Tibial nerve (tissue), 4 donors: ENCODE results near the gene FJX1. TPM values are rescaled to one million over a fixed set of nuclear protein-coding genes. Genes with fewer than 3 reads are reported as not detected.
"Not testable (repeated sequence)": the region's sequence is repeated elsewhere in the genome, so short reads cannot be mapped to it uniquely, and the experiment has no call there.

Experiments used
- DNase-seq, 2 donors: peaks; one replicate each; pipeline ENCODE4 v3.0.0-alpha.2; 2019; ENCODE audit warnings: low spot score in 2 of 2
- H3K27ac ChIP-seq, 4 donors: fragments of 200-600 bp; sonication (generic) in 3 of 4; one replicate each; pipeline ENCODE4 v1.5.1; 2017 to 2019; ENCODE audit warnings: mild to moderate bottlenecking in 1 of 4
- H3K27me3 ChIP-seq, 2 donors: fragments of 200-600 bp; sonication (generic) in 1 of 2; one replicate each; pipeline versions ENCODE4 v1.5.1 to v1.6.0; 2017 to 2019
- H3K36me3 ChIP-seq, 3 donors: fragments of 200-600 bp; sonication (generic); one replicate each; pipeline ENCODE4 v1.5.1; 2018 to 2019
- H3K4me1 ChIP-seq, 4 donors: fragments of 200-600 bp; sonication (generic) in 3 of 4; one replicate each; pipeline ENCODE4 v1.5.1; 2017 to 2019
- H3K4me3 ChIP-seq, 4 donors: fragments of 200-600 bp; sonication (generic) in 3 of 4; one replicate each; pipeline ENCODE4 v1.5.1; 2017 to 2019; ENCODE audit warnings: mild to moderate bottlenecking in 1 of 4, moderate library complexity in 1 of 4
- H3K9me3 ChIP-seq, 4 donors: fragments of 200-600 bp; sonication (generic) in 3 of 4; one replicate each; pipeline ENCODE4 v1.5.1; 2017 to 2019
- CTCF ChIP-seq, 5 experiments: fragments of 200-600 bp in 3 of 5; fragments of 450-650 bp in 2 of 5; sonication (generic) in 3 of 5; IDR thresholded peaks; one replicate each; pipeline ENCODE4 v1.5.1; 2016 to 2019; ENCODE audit warnings: antibody characterized with exemption in 5 of 5, mild to moderate bottlenecking in 3 of 5, moderate library complexity in 2 of 5
- EP300 ChIP-seq, 2 donors: sonication (generic); formaldehyde crosslinking; IDR thresholded peaks; one replicate each; pipeline ENCODE4 v1.6.1; 2017; ENCODE audit warnings: antibody characterized with exemption in 2 of 2, mild to moderate bottlenecking in 1 of 2
- POLR2A ChIP-seq, 2 donors: fragments of 450-650 bp; IDR thresholded peaks; one replicate each; pipeline ENCODE4 v1.6.1; 2017; ENCODE audit warnings: antibody characterized with exemption in 2 of 2, mild to moderate bottlenecking in 2 of 2, moderate library complexity in 2 of 2
- WGBS, 2 donors: methylation state at CpG; one replicate each; pipeline ENCODE4 v1.1.5; 2018; 5-methylcytosine and 5-hydroxymethylcytosine counted together
- total RNA-seq, 4 donors: library from RNA; depleted of rRNA; stranded (reverse); fragments of >200 nt; gene quantifications; one replicate each; pipeline ENCODE4 v1.1.0, GENCODE V29; 2016

FJX1 gene
- total RNA-seq, 4 donors from 2014 or later, result 1.5 to 7.2 (median 4.9) TPM

DNA sequence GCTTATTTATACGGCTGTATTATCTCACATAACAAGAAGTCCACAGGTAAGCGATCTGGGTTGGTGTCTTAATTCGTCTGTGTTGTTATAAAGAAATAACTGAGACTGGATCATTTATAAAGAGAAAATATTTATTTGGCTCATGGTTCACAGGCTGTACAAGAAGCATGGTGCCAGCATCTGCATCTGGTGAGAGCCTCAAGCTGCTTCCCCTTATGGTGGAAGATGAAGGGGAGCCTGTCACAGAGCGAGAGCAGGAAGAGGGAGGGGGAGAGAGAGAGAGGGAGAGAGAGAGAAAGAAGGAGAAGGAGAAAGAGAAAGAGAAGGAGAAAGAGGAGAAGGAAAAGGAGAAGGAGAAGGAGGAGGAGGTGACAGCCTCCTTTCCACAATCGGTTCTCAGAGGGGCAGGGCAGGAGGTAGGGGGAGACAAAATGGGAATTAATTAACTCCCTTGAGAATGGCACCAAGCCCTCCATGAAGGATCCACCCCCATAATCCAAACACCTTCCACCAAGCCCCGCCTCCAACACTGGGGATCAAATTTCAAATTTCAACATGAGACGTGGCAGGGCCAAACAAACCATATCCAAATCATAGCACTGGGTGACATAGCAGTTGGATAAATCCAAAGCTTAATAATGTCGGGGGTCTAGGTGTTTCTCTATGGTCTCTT, 29.3 kb downstream of the FJX1 start:
- H3K4me3 ChIP-seq, result no peak overlapping the region
- H3K27ac ChIP-seq, result no peak overlapping the region
- H3K4me1 ChIP-seq, result no peaks in the 10 kb centered on the region
- no peaks in the 10 kb centered on the region for H3K27me3 ChIP-seq
- WGBS, 2 donors, result 73 to 76% methylated on average over 8 of the region's 8 CpGs
- DNase-seq, result no peak
- no peaks in the 10 kb centered on the region for H3K9me3 ChIP-seq
- H3K36me3 ChIP-seq, result no peaks in the 10 kb centered on the region
- TF ChIP-seq POLR2A (IDR thresholded peaks at IDR 0.05) (no peak), EP300 (IDR thresholded peaks at IDR 0.05) (no peak), CTCF (IDR thresholded peaks at IDR 0.05) (no peak)

GRCh38 chr11:35650006-35650405, 31.7 kb downstream of the FJX1 start:
- Histone ChIP-seq H3K36me3 (no peaks in the 10 kb centered on the region), H3K9me3 (no peaks in the 10 kb centered on the region), H3K4me3 (no peak overlapping the region), H3K27me3 (no peaks in the 10 kb centered on the region), H3K27ac (no peak overlapping the region), H3K4me1 (no peaks in the 10 kb centered on the region)
- WGBS, 2 donors, result 63 to 78% methylated on average over 1 of the region's 1 CpG
- TF ChIP-seq EP300 (IDR thresholded peaks at IDR 0.05) (no peak), CTCF (IDR thresholded peaks at IDR 0.05) (no peak), POLR2A (IDR thresholded peaks at IDR 0.05) (no peak)
- DNase-seq, result no peak

DNA sequence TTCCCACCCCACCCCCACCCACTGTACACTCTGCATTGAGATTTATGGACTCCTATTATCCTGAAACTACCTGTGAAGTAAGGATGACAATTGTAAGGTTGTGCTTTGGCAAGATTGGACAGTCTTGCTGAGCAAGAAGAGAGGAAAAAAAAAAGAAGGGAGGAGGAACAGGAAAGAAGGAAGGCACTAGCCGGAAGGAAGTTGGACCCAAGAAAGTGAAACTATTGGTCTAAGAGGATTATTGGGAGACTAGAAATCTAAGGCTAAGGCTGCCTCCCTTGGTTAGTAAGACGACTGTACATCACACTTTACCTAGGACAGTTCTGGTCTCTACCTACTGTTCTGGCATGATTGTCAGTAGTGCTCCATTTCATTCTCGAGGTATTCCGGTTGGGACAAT, 32.2 kb downstream of the FJX1 start:
- Histone ChIP-seq H3K4me1 (no peaks in the 10 kb centered on the region), H3K36me3 (no peaks in the 10 kb centered on the region), H3K4me3 (no peak overlapping the region), H3K27ac (no peak overlapping the region), H3K27me3 (no peaks in the 10 kb centered on the region), H3K9me3 (no peaks in the 10 kb centered on the region)
- DNase-seq, result no peak
- 85 to 91% methylated on average over 4 of the region's 4 CpGs for WGBS, 2 donors
- TF ChIP-seq POLR2A (IDR thresholded peaks at IDR 0.05) (no peak), CTCF (IDR thresholded peaks at IDR 0.05) (no peak), EP300 (IDR thresholded peaks at IDR 0.05) (no peak)

DNA sequence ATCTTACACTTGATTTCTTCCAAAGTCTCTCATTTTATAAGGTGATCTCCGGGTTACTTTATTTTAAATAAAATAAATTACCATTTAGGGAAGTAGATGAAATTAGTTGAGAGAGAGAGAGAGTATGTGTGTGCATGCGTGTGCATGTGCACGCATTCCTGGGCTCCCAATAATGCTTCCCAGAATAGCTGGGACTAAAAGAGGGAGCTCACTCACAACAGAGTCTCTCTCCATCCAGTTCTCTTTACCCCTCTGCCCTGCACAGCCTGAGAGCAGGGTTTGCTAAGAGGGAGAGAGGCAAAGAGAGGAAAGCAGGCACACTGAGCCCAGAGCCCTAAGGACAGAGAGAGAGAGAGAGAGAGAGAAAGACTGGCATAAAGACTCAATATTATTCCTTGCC, 33.0 kb downstream of the FJX1 start:
- no peak overlapping the region for H3K27ac ChIP-seq
- H3K27me3 ChIP-seq, result no peaks in the 10 kb centered on the region
- no peaks in the 10 kb centered on the region for H3K36me3 ChIP-seq
- no peak overlapping the region for H3K4me3 ChIP-seq
- no peaks in the 10 kb centered on the region for H3K9me3 ChIP-seq
- TF ChIP-seq EP300 (IDR thresholded peaks at IDR 0.05) (no peak), POLR2A (IDR thresholded peaks at IDR 0.05) (no peak), CTCF (IDR thresholded peaks at IDR 0.05) (no peak)
- H3K4me1 ChIP-seq, result no peaks in the 10 kb centered on the region
- no peak for DNase-seq
- 72 to 87% methylated on average over 3 of the region's 3 CpGs for WGBS, 2 donors

DNA sequence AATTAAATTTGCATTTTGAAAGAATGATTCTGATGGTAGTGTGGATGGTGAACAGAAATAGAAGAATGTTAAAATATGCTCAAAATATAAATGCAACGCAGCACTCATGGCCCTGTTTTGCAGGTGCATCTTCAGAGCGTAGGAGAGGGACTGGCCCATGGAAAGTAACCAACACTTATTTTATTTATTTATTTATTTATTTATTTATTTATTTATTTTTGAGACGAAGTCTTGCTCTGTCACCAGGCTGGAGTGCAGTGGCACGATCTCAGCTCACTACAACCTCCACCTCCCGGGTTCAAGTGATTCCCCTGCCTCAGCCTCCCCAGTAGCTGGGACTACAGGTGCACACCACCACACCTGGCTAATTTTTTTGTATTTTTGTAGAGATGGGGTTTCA, 34.5 kb downstream of the FJX1 start:
- 91 to 95% methylated on average over 5 of the region's 5 CpGs for WGBS, 2 donors

GRCh38 chr11:35654711-35655110, 36.5 kb downstream of the FJX1 start:
- no peak for DNase-seq
- Histone ChIP-seq H3K27ac (no peak overlapping the region), H3K4me1 (no peaks in the 10 kb centered on the region), H3K9me3 (no peaks in the 10 kb centered on the region), H3K27me3 (peaks cover 0 to 2% of the 10 kb centered on the region in 2 donors), H3K4me3 (no peak overlapping the region), H3K36me3 (no peaks in the 10 kb centered on the region)
- 40% methylated on average over 6 of the region's 6 CpGs for WGBS, 2 donors
- no peak for TF ChIP-seq EP300 (IDR thresholded peaks at IDR 0.05)
- no peak for TF ChIP-seq POLR2A (IDR thresholded peaks at IDR 0.05)
- TF ChIP-seq CTCF (IDR thresholded peaks at IDR 0.05), result no peak

More for the DNA sequence above, 34.5 kb downstream of the FJX1 start:
- not testable (repeated sequence) for H3K4me1 ChIP-seq, H3K27ac ChIP-seq, H3K4me3 ChIP-seq, DNase-seq, H3K27me3 ChIP-seq, H3K9me3 ChIP-seq, H3K36me3 ChIP-seq
